ENCODE data around the gene FAM83E.
A peak's percentile ranks its signal among the peaks of the same experiment; 100 is the strongest.
"Not testable (repeated sequence)": the region's sequence is repeated elsewhere in the genome, so short reads cannot be mapped to it uniquely, and the experiment has no call there.

The FAM83E gene

GRCh38 chr19:48614436-48615230 is at the start of gene FAM83E:
FAM83E (minus strand) TSS chr19:48615076; CDS start chr19:48613372, 1,704 bp downstream.
- DNase-seq = no peak

- no peak for DNase-seq
Measured at GRCh38 chr19:48664476-48664875, 49.6 kb upstream of the FAM83E start.

GRCh38 chr19:48663667-48664066 is 48.8 kb upstream of the FAM83E start:
- DNase-seq = no peak

GRCh38 chr19:48661711-48662090 is 46.8 kb upstream of the FAM83E start:
- no peak for DNase-seq

- DNase-seq = no peak
Measured at GRCh38 chr19:48660852-48661710, 46.2 kb upstream of the FAM83E start.

- DNase-seq = no peak
Measured at GRCh38 chr19:48659768-48660167, 44.9 kb upstream of the FAM83E start.

- DNase-seq = no peak
Measured at GRCh38 chr19:48658483-48658882, 43.6 kb upstream of the FAM83E start.

- not testable (repeated sequence) for DNase-seq
Measured at GRCh38 chr19:48657828-48658227, 43.0 kb upstream of the FAM83E start.

GRCh38 chr19:48656840-48657474 is 42.1 kb upstream of the FAM83E start:
- no peak for DNase-seq

GRCh38 chr19:48654299-48655059 is 39.6 kb upstream of the FAM83E start:
- DNase-seq = no peak

GRCh38 chr19:48651683-48652048 is 36.8 kb upstream of the FAM83E start:
- DNase-seq = no peak

- DNase-seq = no peak
Measured at GRCh38 chr19:48650974-48651682, 36.3 kb upstream of the FAM83E start.

- no peak for DNase-seq
Measured at GRCh38 chr19:48648134-48648533, 33.3 kb upstream of the FAM83E start.

GRCh38 chr19:48646722-48647216 is 31.9 kb upstream of the FAM83E start:
- DNase-seq = peak; percentile 26

- no peak for DNase-seq
Measured at GRCh38 chr19:48646001-48646721, 31.3 kb upstream of the FAM83E start, which contains the start of gene CA11. CA11 (minus strand) TSS chr19:48646187; CDS start chr19:48645632, 555 bp downstream.

- DNase-seq = no peak
Measured at GRCh38 chr19:48645620-48646000, 30.7 kb upstream of the FAM83E start.

GRCh38 chr19:48644839-48645619 is 30.2 kb upstream of the FAM83E start:
- peak; percentile 29 for DNase-seq

- no peak for DNase-seq
Measured at GRCh38 chr19:48644355-48644754, 29.5 kb upstream of the FAM83E start.

- no peak for DNase-seq
Measured at GRCh38 chr19:48642862-48643261, 28.0 kb upstream of the FAM83E start.

GRCh38 chr19:48641850-48642249 is 27.0 kb upstream of the FAM83E start:
- no peak for DNase-seq
